Gastrocnemius medialis (tissue), 4 donors: ENCODE measurements around the gene PGM2. TPM values are rescaled to one million over a fixed set of nuclear protein-coding genes. Genes with fewer than 3 reads are reported as not detected.
A peak's percentile ranks its signal among the peaks of the same experiment; 100 is the strongest.
"Not testable (repeated sequence)": the region's sequence is repeated elsewhere in the genome, so short reads cannot be mapped to it uniquely, and the experiment has no call there.

Source experiments
- ATAC-seq, 2 donors: fragments of 150-250 bp; one replicate each; pipeline ENCODE4 v1.9.1; 2016
- DNase-seq, 2 donors: peaks; one replicate each; pipeline ENCODE4 v3.0.0-alpha.2; 2019
- H3K27ac ChIP-seq, 4 donors: fragments of 200-600 bp; sonication (generic); 1 replicate in 1 of 4; 2 replicates in 3 of 4; pipeline ENCODE4 v1.5.1; 2016 to 2018; ENCODE audit warnings: mild to moderate bottlenecking in 2 of 4, moderate library complexity in 1 of 4
- H3K27me3 ChIP-seq, 3 donors: fragments of 200-600 bp; sonication (generic) in 2 of 3; 1 replicate in 1 of 3; 2 replicates in 2 of 3; pipeline versions ENCODE4 v1.5.1 to v1.6.0; 2016 to 2019; ENCODE audit warnings: mild to moderate bottlenecking in 1 of 3, moderate library complexity in 1 of 3
- H3K36me3 ChIP-seq, 2 donors: fragments of 200-600 bp; sonication (generic) in 1 of 2; one replicate each; pipeline ENCODE4 v1.5.1; 2017 to 2018
- H3K4me1 ChIP-seq, 2 donors: fragments of 200-600 bp; sonication (generic) in 1 of 2; one replicate each; pipeline ENCODE4 v1.5.1; 2016 to 2017; ENCODE audit warnings: mild to moderate bottlenecking in 2 of 2
- H3K4me3 ChIP-seq, 4 donors: fragments of 200-600 bp; sonication (generic) in 3 of 4; 1 replicate in 1 of 4; 2 replicates in 3 of 4; pipeline ENCODE4 v1.5.1; 2016 to 2019; ENCODE audit warnings: mild to moderate bottlenecking in 2 of 4
- H3K9me3 ChIP-seq, 3 donors: fragments of 200-600 bp; sonication (generic) in 2 of 3; 1 replicate in 1 of 3; 2 replicates in 2 of 3; pipeline ENCODE4 v1.5.1; 2016 to 2019
- CTCF ChIP-seq, 5 experiments: fragments of 450-650 bp in 3 of 5; fragments of 200-600 bp in 2 of 5; sonication (generic) in 2 of 5; IDR thresholded peaks in 4 of 5; conservative IDR thresholded peaks in 1 of 5; 1 replicate in 4 of 5; 2 replicates in 1 of 5; pipeline ENCODE4 v1.5.1; 2016 to 2019; ENCODE audit warnings: antibody characterized with exemption in 5 of 5, mild to moderate bottlenecking in 3 of 5, moderate library complexity in 3 of 5
- POLR2A ChIP-seq, 2 donors: fragments of 450-650 bp; IDR thresholded peaks; one replicate each; pipeline ENCODE4 v1.6.1; 2017; ENCODE audit warnings: antibody characterized with exemption in 2 of 2, mild to moderate bottlenecking in 2 of 2, moderate library complexity in 2 of 2
- in situ Hi-C, 4 donors: fragments of 200-750 bp; cut with MboI; loops; one replicate each; pipeline versions ENCODE4 v1.15.0 to v1.8.0; 2017; ENCODE audit warnings: low sequenced_read_pairs in 4 of 4
- intact Hi-C: fragments of 100-400 bp; cut with DNase I; formaldehyde crosslinking; loops from one replicate; pipeline ENCODE4 v1.15.1; 2023; ENCODE audit warnings: low total_unique reads
- total RNA-seq, 4 donors: library from RNA; depleted of rRNA; stranded (reverse); fragments of >200 nt; gene quantifications; one replicate each; pipeline versions ENCODE4 v1.1.0 to v1.2.3, GENCODE V29; 2016

Gene PGM2
- 1 to 10 TPM in 3 of 4 donors, under 1 TPM in 1; 0.92 to 3.7 (median 2.1) TPM for total RNA-seq

- ATAC-seq = peak; percentile 89 to 90
These were observed at the start of gene PGM2 for GRCh38 chr4:37826295-37827029. Gene PGM2, plus strand, starts transcription at chr4:37826686. Its CDS starts 47 bp downstream, at chr4:37826733.

GRCh38 chr4:37779896-37780295 is 46.6 kb upstream of the PGM2 start:
- intact Hi-C loops = no loop called here
- no peak for ATAC-seq
- no peaks in the 10 kb centered on the region for H3K27me3 ChIP-seq

More at GRCh38 chr4:37826295-37827029, at the start of gene PGM2:
- no peaks in the 10 kb centered on the region for H3K27me3 ChIP-seq
- peaks cover 10 to 11% of the 10 kb centered on the region in 2 donors for H3K4me1 ChIP-seq
- peak; percentile 59 to 62 for DNase-seq
- in situ Hi-C loops = no loop called here
- peak in 1 of 5 experiments; percentile 40 for TF ChIP-seq CTCF (IDR thresholded peaks at IDR 0.05 in 4 of 5, conservative IDR thresholded peaks at IDR 0.05 in 1 of 5)
- peak; percentile 55 to 76 for TF ChIP-seq POLR2A (IDR thresholded peaks at IDR 0.05)
- peak within 1 kb of the TSS; percentile 60 to 76 (median 74) for H3K27ac ChIP-seq
- no peaks in the 10 kb centered on the region for H3K36me3 ChIP-seq
- intact Hi-C loops = loop anchor here (2.0 to 5.0 kb wide), 3 partner anchors 46 to 151 kb away; partner anchors contain the start of gene TBC1D1
- H3K9me3 ChIP-seq = no peaks in the 10 kb centered on the region
- H3K4me3 ChIP-seq = peak within 1 kb of the TSS; percentile 67 to 88 (median 78)

GRCh38 chr4:37780444-37781130 is 45.9 kb upstream of the PGM2 start:
- intact Hi-C loops = no loop called here
- H3K27me3 ChIP-seq = no peaks in the 10 kb centered on the region
- DNase-seq = no peak
- no peak for ATAC-seq
- H3K27ac ChIP-seq = no peak overlapping the region
- in situ Hi-C loops = no loop called here
- H3K4me3 ChIP-seq = no peak overlapping the region
- no peaks in the 10 kb centered on the region for H3K4me1 ChIP-seq
- TF ChIP-seq POLR2A (IDR thresholded peaks at IDR 0.05) = no peak
- no peak for TF ChIP-seq CTCF (IDR thresholded peaks at IDR 0.05 in 4 of 5, conservative IDR thresholded peaks at IDR 0.05 in 1 of 5)
- H3K9me3 ChIP-seq = no peaks in the 10 kb centered on the region
- no peaks in the 10 kb centered on the region for H3K36me3 ChIP-seq

More at GRCh38 chr4:37779896-37780295, 46.6 kb upstream of the PGM2 start:
- DNase-seq = no peak
- Histone ChIP-seq H3K27ac (no peak overlapping the region), H3K4me1 (no peaks in the 10 kb centered on the region), H3K9me3 (no peaks in the 10 kb centered on the region), H3K36me3 (no peaks in the 10 kb centered on the region), H3K4me3 (no peak overlapping the region)
- in situ Hi-C loops = no loop called here
- TF ChIP-seq CTCF (IDR thresholded peaks at IDR 0.05 in 4 of 5, conservative IDR thresholded peaks at IDR 0.05 in 1 of 5) = no peak
- no peak for TF ChIP-seq POLR2A (IDR thresholded peaks at IDR 0.05)

- H3K27me3 ChIP-seq = no peaks in the 10 kb centered on the region
- DNase-seq = no peak
- in situ Hi-C loops (no loop called here), intact Hi-C loops (no loop called here)
- TF ChIP-seq POLR2A (IDR thresholded peaks at IDR 0.05) (no peak), CTCF (IDR thresholded peaks at IDR 0.05 in 4 of 5, conservative IDR thresholded peaks at IDR 0.05 in 1 of 5) (no peak)
- ATAC-seq = no peak
- no peaks in the 10 kb centered on the region for H3K4me1 ChIP-seq
- no peak overlapping the region for H3K4me3 ChIP-seq
- no peak overlapping the region for H3K27ac ChIP-seq
- H3K9me3 ChIP-seq = no peaks in the 10 kb centered on the region
- H3K36me3 ChIP-seq = no peaks in the 10 kb centered on the region
These were observed 45.4 kb upstream of the PGM2 start for GRCh38 chr4:37781131-37781455.

- H3K27ac ChIP-seq, H3K36me3 ChIP-seq, H3K4me3 ChIP-seq, H3K9me3 ChIP-seq, H3K4me1 ChIP-seq, ATAC-seq, intact Hi-C loops, DNase-seq, H3K27me3 ChIP-seq: not testable (repeated sequence)
- in situ Hi-C loops = loop anchor here in 2 of 4 donors (5.0 kb wide), 1 partner anchor 184 kb away; no protein-coding TSS in a partner anchor
These were observed 40.2 kb upstream of the PGM2 start for GRCh38 chr4:37786267-37786666.

GRCh38 chr4:37787883-37788460 is 38.5 kb upstream of the PGM2 start:
- H3K27ac ChIP-seq, ATAC-seq, H3K36me3 ChIP-seq, H3K27me3 ChIP-seq, DNase-seq, H3K9me3 ChIP-seq, H3K4me3 ChIP-seq, H3K4me1 ChIP-seq, intact Hi-C loops: not testable (repeated sequence)
- in situ Hi-C loops = loop anchor here in 2 of 4 donors (5.0 kb wide), 1 partner anchor 186 kb away; no protein-coding TSS in a partner anchor
